ENCODE measurements around the gene AP5Z1.

The AP5Z1 gene

GRCh38 chr7:4775250-4775847, at the start of gene AP5Z1:
Gene AP5Z1, plus strand, starts transcription at chr7:4775623. Its CDS starts 93 bp downstream, at chr7:4775716.
- peak; percentile 94 for DNase-seq (ENCODE audit: low read depth)

GRCh38 chr7:4725850-4726450, 49.5 kb upstream of the AP5Z1 start:
- no peak for DNase-seq (ENCODE audit: low read depth)

GRCh38 chr7:4726566-4726965, 48.9 kb upstream of the AP5Z1 start:
- no peak for DNase-seq (ENCODE audit: low read depth)

GRCh38 chr7:4727914-4728705, 47.3 kb upstream of the AP5Z1 start:
- no peak for DNase-seq (ENCODE audit: low read depth)

- DNase-seq (ENCODE audit: low read depth), result no peak
Observed at GRCh38 chr7:4729266-4729665, 46.2 kb upstream of the AP5Z1 start.

GRCh38 chr7:4730276-4730675, 45.1 kb upstream of the AP5Z1 start:
- no peak for DNase-seq (ENCODE audit: low read depth)

- no peak for DNase-seq (ENCODE audit: low read depth)
Observed at GRCh38 chr7:4730971-4731370, 44.5 kb upstream of the AP5Z1 start.

- DNase-seq (ENCODE audit: low read depth), result no peak
Observed at GRCh38 chr7:4731803-4732202, 43.6 kb upstream of the AP5Z1 start.

- DNase-seq (ENCODE audit: low read depth), result no peak
Observed at GRCh38 chr7:4733936-4734528, 41.4 kb upstream of the AP5Z1 start.

GRCh38 chr7:4734587-4735345, 40.7 kb upstream of the AP5Z1 start:
- no peak for DNase-seq (ENCODE audit: low read depth)

- DNase-seq (ENCODE audit: low read depth), result no peak
Observed at GRCh38 chr7:4737300-4737699, 38.1 kb upstream of the AP5Z1 start.

- DNase-seq (ENCODE audit: low read depth), result no peak
Observed at GRCh38 chr7:4738711-4739527, 36.5 kb upstream of the AP5Z1 start.

GRCh38 chr7:4739528-4739992, 35.9 kb upstream of the AP5Z1 start:
- DNase-seq (ENCODE audit: low read depth), result no peak

- no peak for DNase-seq (ENCODE audit: low read depth)
Observed at GRCh38 chr7:4740796-4741195, 34.6 kb upstream of the AP5Z1 start.

- DNase-seq (ENCODE audit: low read depth), result no peak
Observed at GRCh38 chr7:4742051-4742573, 33.3 kb upstream of the AP5Z1 start.

GRCh38 chr7:4742852-4743251, 32.6 kb upstream of the AP5Z1 start:
- no peak for DNase-seq (ENCODE audit: low read depth)

- DNase-seq (ENCODE audit: low read depth), result peak; percentile 67
Observed at GRCh38 chr7:4744391-4745264, 30.8 kb upstream of the AP5Z1 start.

GRCh38 chr7:4745265-4745919, 30.0 kb upstream of the AP5Z1 start:
- DNase-seq (ENCODE audit: low read depth), result no peak

All from activated T-cell treated with anti-CD3 and anti-CD28 coated beads for 48 hours (primary cell).